ENCODE measurements around the gene ENPP1.

Gene ENPP1

GRCh38 chr6:131916847-131917246 lies 109.0 kb downstream of the ENPP1 start:
- no peak for DNase-seq

GRCh38 chr6:131917318-131917717 lies 109.5 kb downstream of the ENPP1 start:
- DNase-seq: no peak

GRCh38 chr6:131917763-131918649 lies 110.2 kb downstream of the ENPP1 start:
- no peak for DNase-seq

DNA sequence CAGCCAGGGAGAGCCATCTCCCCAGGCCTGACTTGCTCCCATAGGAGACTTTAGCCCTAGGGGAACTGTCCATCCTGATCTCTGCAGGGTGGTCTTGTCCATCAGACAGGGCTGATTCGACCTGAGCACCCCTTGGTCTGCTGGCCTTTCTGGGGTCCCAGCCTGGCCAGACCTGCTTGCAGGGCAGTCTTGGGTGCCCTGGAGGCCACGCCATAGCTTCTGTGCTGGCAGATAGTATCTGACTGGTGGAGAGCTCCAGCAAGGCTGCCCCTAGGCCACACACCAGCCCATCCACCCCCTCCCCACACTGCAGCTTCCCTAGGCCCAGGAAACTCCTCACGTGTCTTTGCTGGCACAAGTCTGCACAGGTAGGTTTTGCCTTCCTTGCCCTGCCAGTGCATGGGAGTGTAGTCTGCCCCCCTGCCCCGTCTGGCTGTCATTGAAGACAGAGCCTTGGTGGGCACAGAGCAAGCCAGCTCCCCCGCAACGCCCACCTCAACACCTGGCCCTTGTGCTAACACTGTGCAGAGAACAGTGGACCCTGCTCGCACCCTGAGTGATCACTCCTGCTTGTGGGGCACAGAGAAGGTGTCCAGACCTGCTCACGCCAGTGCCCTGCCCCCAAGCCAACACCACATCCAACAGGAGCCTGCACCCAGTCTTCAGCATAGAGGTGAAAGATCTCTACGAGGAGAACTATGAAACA lies 111.0 kb downstream of the ENPP1 start:
- DNase-seq: no peak

GRCh38 chr6:131920656-131921055 lies 112.8 kb downstream of the ENPP1 start:
- DNase-seq: no peak

GRCh38 chr6:131923356-131923755 lies 115.5 kb downstream of the ENPP1 start:
- no peak for DNase-seq

- no peak for DNase-seq
These were observed 117.2 kb downstream of the ENPP1 start for GRCh38 chr6:131924881-131925474.

DNA sequence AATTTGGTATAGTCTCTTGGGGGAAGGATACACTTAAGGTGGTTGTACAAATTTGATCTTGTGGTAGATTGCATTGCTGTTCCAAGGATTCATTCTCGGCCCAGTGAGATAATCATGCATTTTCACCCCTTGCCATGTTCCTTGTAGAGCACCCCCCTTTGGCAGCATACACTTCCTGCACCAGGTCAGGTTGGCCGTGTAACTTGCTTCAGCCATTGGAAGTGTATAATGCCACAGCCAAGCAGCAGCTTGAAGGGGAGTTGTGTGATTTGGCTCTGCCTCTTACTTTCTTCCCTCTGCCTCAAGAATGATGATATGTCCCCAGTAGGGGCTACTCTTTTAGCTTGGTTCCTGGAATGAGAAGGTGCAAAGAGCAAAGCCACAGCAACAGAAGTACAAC lies 121.4 kb downstream of the ENPP1 start:
- no peak for DNase-seq

DNA sequence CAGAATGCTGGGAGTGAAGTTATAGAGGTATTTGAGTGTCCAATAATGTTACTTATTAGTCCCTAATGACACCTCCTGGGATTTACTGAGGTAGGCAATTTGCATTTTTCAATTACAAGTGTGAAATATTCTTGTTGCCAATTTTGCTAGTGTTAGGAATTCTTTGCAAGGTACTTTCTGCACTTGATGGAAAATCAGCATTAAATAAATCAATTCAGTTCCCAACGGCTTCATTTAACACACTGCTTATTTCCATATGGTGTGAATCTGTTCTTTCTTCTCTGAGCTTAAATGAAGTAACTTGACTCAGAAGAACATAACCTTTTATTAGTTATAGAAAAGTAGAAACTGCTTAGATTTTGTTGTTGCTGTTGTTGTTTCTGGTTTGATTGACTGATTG lies 122.2 kb downstream of the ENPP1 start:
- no peak for DNase-seq

- DNase-seq: no peak
These were observed 123.4 kb downstream of the ENPP1 start for GRCh38 chr6:131931063-131931750.

- DNase-seq: no peak
These were observed 128.3 kb downstream of the ENPP1 start for GRCh38 chr6:131936156-131936555.

GRCh38 chr6:131937226-131937625 lies 129.4 kb downstream of the ENPP1 start:
- no peak for DNase-seq

- DNase-seq: no peak
These were observed 130.1 kb downstream of the ENPP1 start for GRCh38 chr6:131937703-131938631.
